Endothelial cell (in vitro differentiated cells): ENCODE results near the gene ITLN2. TPM values are rescaled to one million over a fixed set of nuclear protein-coding genes. Genes with fewer than 3 reads are reported as not detected.

Experiments used
- DNase-seq: peaks from one replicate; pipeline ENCODE4 v3.0.0; 2021; ENCODE audit warnings: low spot score
- H3K27ac Mint-ChIP-seq: one replicate; pipeline ENCODE4 v1.8.0; 2021; ENCODE audit warnings: mixed read lengths, inconsistent platforms; ENCODE audit not compliant: unreplicated experiment
- H3K27me3 Mint-ChIP-seq: one replicate; pipeline ENCODE4 v1.8.0; 2021; ENCODE audit warnings: mild to moderate bottlenecking, moderate library complexity, mixed read lengths, inconsistent platforms; ENCODE audit not compliant: unreplicated experiment
- H3K36me3 Mint-ChIP-seq: one replicate; pipeline ENCODE4 v1.8.0; 2021; ENCODE audit warnings: mild to moderate bottlenecking, low read depth, mixed read lengths, inconsistent platforms; ENCODE audit not compliant: unreplicated experiment
- H3K4me1 Mint-ChIP-seq: one replicate; pipeline ENCODE4 v1.8.0; 2021; ENCODE audit warnings: mild to moderate bottlenecking, mixed read lengths, inconsistent platforms; ENCODE audit not compliant: unreplicated experiment
- H3K4me3 Mint-ChIP-seq: one replicate; pipeline ENCODE4 v1.8.0; 2021; ENCODE audit warnings: mild to moderate bottlenecking, mixed read lengths, inconsistent platforms; ENCODE audit not compliant: unreplicated experiment
- H3K9me3 Mint-ChIP-seq: one replicate; pipeline ENCODE4 v1.8.0; 2021; ENCODE audit warnings: mixed read lengths, inconsistent platforms; ENCODE audit not compliant: unreplicated experiment
- total RNA-seq: library from RNA; stranded (reverse); fragmentation: NEBNext Ultra II Directional; extraction: Animal tissue kit (Norgen Biotek cat#: 25700); gene quantifications from one replicate; pipeline ENCODE4 v1.2.1, GENCODE V29; 2021; ENCODE audit not compliant: unreplicated experiment
- TF ChIP-seq, protein P1 (sequence below): fragments of 200-600 bp; sonication (generic); IDR thresholded peaks from one replicate; pipeline ENCODE4 v1.5.0; 2021; ENCODE audit warnings: antibody characterized with exemption; ENCODE audit not compliant: unreplicated experiment

The ITLN2 gene
- total RNA-seq, 1 donor from 2014 or later, result 118 TPM

GRCh38 chr1:160985723-160986122 lies 31.1 kb upstream of the ITLN2 start:
- H3K36me3 Mint-ChIP-seq, result peaks cover 5% of the 10 kb centered on the region
- no peaks in the 10 kb centered on the region for H3K9me3 Mint-ChIP-seq
- peaks cover 32% of the 10 kb centered on the region for H3K4me1 Mint-ChIP-seq
- TF ChIP-seq, protein P1, sequence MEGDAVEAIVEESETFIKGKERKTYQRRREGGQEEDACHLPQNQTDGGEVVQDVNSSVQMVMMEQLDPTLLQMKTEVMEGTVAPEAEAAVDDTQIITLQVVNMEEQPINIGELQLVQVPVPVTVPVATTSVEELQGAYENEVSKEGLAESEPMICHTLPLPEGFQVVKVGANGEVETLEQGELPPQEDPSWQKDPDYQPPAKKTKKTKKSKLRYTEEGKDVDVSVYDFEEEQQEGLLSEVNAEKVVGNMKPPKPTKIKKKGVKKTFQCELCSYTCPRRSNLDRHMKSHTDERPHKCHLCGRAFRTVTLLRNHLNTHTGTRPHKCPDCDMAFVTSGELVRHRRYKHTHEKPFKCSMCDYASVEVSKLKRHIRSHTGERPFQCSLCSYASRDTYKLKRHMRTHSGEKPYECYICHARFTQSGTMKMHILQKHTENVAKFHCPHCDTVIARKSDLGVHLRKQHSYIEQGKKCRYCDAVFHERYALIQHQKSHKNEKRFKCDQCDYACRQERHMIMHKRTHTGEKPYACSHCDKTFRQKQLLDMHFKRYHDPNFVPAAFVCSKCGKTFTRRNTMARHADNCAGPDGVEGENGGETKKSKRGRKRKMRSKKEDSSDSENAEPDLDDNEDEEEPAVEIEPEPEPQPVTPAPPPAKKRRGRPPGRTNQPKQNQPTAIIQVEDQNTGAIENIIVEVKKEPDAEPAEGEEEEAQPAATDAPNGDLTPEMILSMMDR, result no peak
- no peak for DNase-seq
- H3K27me3 Mint-ChIP-seq, result peaks cover 9% of the 10 kb centered on the region
- no peak overlapping the region for H3K27ac Mint-ChIP-seq
- peak overlapping the region; percentile 32 for H3K4me3 Mint-ChIP-seq

GRCh38 chr1:160981584-160982411 lies 27.2 kb upstream of the ITLN2 start:
- H3K36me3 Mint-ChIP-seq, result peaks cover 5% of the 10 kb centered on the region
- DNase-seq, result peak; percentile 32
- peaks cover 17% of the 10 kb centered on the region for H3K4me1 Mint-ChIP-seq
- peak overlapping the region; percentile 84 for H3K4me3 Mint-ChIP-seq
- no peaks in the 10 kb centered on the region for H3K9me3 Mint-ChIP-seq
- H3K27ac Mint-ChIP-seq, result peak overlapping the region; percentile 67
- TF ChIP-seq, protein P1, result no peak
- H3K27me3 Mint-ChIP-seq, result peaks cover 5% of the 10 kb centered on the region

DNA sequence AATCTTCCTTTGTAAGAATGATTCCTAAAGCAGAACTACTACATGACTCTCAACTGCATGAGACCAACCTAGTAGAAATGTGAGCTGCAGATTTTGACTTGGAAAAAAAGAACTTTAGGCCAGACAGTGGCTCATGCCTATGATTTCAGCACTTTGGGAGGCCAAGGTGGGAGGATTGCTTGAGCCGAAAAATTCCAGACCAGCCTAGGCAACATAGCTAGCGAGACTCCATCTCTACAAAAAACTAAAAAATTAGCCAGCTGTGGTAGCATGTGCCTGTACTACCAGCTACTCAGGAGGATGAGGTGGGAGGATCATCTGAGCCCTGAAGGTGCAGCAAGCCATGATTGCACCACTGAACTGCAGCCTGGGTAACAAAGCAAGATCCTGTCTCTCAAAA lies 24.7 kb upstream of the ITLN2 start:
- TF ChIP-seq, protein P1, result no peak
- H3K9me3 Mint-ChIP-seq, result no peaks in the 10 kb centered on the region

GRCh38 chr1:160978510-160978927 lies 23.9 kb upstream of the ITLN2 start:
- Mint-ChIP-seq H3K27me3 (peaks cover 5% of the 10 kb centered on the region), H3K27ac (no peak overlapping the region), H3K4me3 (no peak overlapping the region), H3K36me3 (no peaks in the 10 kb centered on the region), H3K4me1 (peaks cover 11% of the 10 kb centered on the region), H3K9me3 (no peaks in the 10 kb centered on the region)
- TF ChIP-seq, protein P1, result no peak
- no peak for DNase-seq

More for the DNA sequence above, 24.7 kb upstream of the ITLN2 start:
- peaks cover 5% of the 10 kb centered on the region for H3K27me3 Mint-ChIP-seq
- H3K4me1 Mint-ChIP-seq, result peaks cover 11% of the 10 kb centered on the region
- no peak overlapping the region for H3K27ac Mint-ChIP-seq
- no peak overlapping the region for H3K4me3 Mint-ChIP-seq
- no peak for DNase-seq
- no peaks in the 10 kb centered on the region for H3K36me3 Mint-ChIP-seq

DNA sequence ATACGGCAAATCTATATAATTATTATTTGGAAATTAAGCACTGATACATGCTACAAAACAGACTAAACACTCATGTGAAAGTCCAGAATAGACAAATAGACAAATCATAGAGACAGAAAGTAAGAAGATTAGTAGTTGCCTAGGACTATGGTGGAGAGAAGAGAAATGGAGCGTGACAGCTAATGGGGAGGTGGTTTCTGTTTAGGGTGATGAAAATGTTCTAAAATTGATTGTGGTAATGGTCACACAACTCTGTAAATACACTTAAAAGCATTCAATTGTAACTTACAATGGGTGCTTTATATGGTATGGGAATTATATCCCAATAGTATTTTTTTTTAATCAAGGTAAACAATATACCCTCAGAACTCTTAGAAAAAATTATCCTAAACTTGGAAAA lies 20.4 kb upstream of the ITLN2 start:
- no peak overlapping the region for H3K27ac Mint-ChIP-seq
- H3K27me3 Mint-ChIP-seq, result no peaks in the 10 kb centered on the region
- peaks cover 6% of the 10 kb centered on the region for H3K4me1 Mint-ChIP-seq
- H3K36me3 Mint-ChIP-seq, result no peaks in the 10 kb centered on the region
- TF ChIP-seq, protein P1, result no peak
- no peak overlapping the region for H3K4me3 Mint-ChIP-seq
- no peaks in the 10 kb centered on the region for H3K9me3 Mint-ChIP-seq
- DNase-seq, result no peak
